Frontal cortex (tissue), 4 donors: ENCODE results near the gene KIF17. TPM values are rescaled to one million over a fixed set of nuclear protein-coding genes. Genes with fewer than 3 reads are reported as not detected.
"Not testable (repeated sequence)": the region's sequence is repeated elsewhere in the genome, so short reads cannot be mapped to it uniquely, and the experiment has no call there.

ENCODE experiments used
- DNase-seq, 2 donors: peaks; one replicate each; pipeline ENCODE4 v3.0.0; 2012; ENCODE audit warnings: low spot score in 2 of 2
- FAIRE-seq: peaks from 2 replicates; lab custom pipeline; 2012; peaks lifted over from hg19 to GRCh38; lab: Jason Lieb, UNC
- total RNA-seq: library from RNA; depleted of rRNA; stranded (reverse); fragments of >200 nt; gene quantifications from one replicate; pipeline ENCODE4 v1.2.3, GENCODE V29; 2014
- donor health status: control.
- donor health status: control.
- donor health status: control.

KIF17 gene
- total RNA-seq, 1 donor from 2014 or later: 10.2 TPM

DNA sequence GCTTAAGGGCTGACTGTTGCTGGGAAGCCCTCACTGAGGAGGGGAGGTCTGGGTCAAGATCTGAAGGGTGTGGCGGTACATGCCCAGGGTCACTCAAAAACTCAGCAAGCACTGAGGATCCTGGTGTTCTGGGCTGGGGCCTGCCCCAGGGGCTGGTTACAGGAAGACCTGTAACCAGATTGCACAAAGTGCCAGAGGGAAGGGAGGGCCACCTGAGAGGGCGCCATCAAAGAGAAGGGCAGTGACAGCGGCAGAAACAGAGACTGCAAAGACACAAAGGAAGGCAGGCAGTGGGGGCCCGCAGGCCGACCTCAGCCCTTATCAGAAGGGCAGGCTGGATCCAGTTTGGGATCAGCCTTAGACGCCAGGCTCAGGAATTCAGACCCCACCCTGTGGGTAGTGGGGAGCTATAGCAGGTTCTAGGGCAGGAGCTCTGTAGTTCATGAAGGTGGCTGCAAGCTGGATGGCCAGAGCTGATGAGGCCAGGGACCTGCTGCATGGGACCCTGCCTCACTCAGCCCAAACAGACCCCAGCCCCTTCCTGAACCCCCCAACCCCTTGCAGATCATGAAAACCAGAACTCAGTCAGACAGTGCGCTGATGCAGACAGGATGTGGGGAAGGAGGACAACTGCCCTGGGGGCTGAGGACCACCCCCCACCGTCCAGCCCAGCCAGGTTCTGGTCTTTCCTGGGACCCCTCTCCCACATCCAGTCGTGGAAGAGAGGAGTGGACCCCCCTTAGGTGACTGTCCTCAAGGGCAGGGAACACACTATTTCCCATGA lies 10.8 kb upstream of the KIF17 start:
- FAIRE-seq (no peak), DNase-seq (peak in 1 of 2 donors; percentile 4)

DNA sequence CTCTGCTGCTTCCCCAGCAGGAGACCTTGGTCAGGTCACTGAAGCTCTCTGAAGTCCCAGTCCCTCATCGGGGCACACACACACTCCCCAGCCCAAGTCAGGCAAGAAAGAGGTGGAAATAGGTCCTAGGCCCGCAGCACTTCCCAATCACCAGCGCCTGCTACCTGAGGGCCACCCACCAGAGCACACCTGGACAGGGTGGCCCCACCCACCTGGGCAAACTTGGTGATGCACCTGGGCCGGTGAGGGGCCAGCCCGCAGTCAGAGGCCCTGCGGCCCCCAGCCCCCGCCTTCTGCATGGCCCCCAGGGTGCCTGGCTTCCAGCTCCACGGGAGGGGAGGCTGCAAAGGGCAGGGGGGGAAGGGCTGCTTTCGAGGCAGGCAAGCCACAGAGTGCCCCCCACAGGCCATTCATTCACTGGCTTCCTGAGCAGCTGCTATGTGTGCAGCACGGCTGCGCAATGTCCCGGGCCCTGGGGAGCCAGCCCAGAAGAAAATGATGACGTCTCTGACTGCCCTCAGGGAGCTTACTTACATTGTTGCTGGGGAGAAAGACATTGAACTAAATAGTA lies 10.0 kb upstream of the KIF17 start:
- peak in 1 of 2 donors; percentile 25 for DNase-seq
- no peak for FAIRE-seq

DNA sequence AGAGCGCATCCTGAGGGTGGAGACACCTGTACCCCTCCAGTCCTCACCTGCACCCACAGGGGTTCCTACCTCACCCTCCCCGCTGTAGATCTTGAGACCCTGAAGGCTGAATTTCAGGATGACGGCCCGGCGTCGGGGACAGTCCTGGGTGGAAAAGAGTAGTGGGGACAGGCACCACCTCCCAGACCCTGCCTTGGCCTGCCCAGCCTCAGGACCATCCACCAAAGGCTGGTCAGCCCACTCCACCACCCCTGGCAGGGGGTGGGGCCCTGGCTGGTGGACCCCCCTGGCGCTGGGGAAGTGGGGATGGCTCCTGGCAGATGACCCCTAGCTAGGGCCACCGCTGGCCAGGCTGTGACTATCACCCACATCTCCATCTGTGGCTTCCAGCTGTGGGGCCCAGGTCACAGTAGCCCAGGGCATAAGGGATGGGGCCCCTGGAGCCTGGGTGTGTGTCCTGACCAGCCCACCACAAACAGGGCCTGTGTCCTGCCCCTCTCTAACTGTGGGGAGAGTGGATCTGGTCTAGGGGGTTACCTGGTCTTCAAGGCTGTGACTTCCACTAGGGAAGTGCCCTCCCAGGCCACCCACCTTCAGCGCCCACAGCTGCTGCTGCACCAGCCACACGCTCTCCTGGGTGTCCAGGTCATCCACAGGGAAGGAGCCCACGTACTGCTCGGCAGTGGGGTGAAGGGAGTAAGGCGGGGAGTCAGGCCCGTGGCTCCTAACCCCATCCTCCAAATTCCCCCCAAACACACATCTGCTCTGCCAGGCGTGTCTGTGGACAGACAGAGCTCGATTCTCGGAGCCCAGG lies 9.3 kb upstream of the KIF17 start:
- DNase-seq: peak; percentile 5 to 15
- FAIRE-seq: no peak

- DNase-seq (peak; percentile 3), FAIRE-seq (no peak)
Observed at GRCh38 chr1:20726118-20726911, 8.5 kb upstream of the KIF17 start.

- no peak for FAIRE-seq
- DNase-seq: peak; percentile 4 to 12
Observed at GRCh38 chr1:20725189-20726117, 7.6 kb upstream of the KIF17 start.

DNA sequence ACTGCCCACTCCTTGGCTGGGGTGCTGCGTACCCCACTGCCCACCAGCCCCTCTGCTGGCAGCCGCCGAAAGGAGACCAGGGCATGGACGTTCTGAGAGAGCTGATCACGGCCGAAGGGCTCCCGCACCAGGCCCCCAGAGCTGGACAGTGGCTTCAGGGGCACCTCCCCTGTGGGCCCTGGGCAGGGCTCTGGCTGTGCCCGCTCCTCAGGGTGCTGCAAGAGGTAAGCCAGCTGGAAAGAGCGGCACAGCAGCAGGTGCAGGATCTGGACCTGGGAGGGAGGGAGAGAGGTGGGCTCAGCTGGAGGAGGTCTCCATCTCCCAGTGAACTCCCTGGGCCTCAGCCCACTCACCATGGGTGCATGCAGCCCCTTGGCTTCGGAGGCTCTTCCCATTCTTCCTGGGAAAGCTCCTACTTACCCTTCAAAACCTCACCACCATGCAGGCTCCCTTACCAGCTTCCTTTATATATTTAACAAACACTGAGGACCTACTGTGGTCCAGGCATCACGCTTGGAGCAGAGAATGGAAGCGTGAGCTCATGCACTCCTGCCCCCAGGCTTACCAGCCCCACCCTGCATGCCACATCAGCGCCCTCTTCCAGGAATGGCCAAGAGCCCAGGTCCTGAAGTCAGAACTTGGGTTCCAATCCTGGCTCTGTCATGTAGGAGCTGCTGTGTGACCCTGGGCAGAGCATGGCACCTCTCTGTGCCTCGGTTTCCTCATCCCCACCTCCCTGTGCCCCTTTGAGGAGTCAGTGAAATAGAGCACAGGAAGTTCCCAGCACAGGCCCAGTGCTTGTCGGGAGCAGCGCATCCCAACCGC lies 6.8 kb upstream of the KIF17 start:
- FAIRE-seq (no peak), DNase-seq (no peak)

- DNase-seq (no peak), FAIRE-seq (no peak)
Observed at GRCh38 chr1:20723537-20724363, 5.9 kb upstream of the KIF17 start.

GRCh38 chr1:20723159-20723536 lies 5.3 kb upstream of the KIF17 start:
- DNase-seq (no peak), FAIRE-seq (no peak)

GRCh38 chr1:20721117-20722061 lies 3.6 kb upstream of the KIF17 start:
- DNase-seq (no peak), FAIRE-seq (no peak)

GRCh38 chr1:20720631-20721091 lies 2.9 kb upstream of the KIF17 start:
- no peak for DNase-seq

GRCh38 chr1:20719871-20720620 lies 2.2 kb upstream of the KIF17 start:
- DNase-seq (no peak), FAIRE-seq (no peak)

More at GRCh38 chr1:20720631-20721091, 2.9 kb upstream of the KIF17 start:
- FAIRE-seq: no peak

GRCh38 chr1:20719261-20719660 lies 1.5 kb upstream of the KIF17 start:
- DNase-seq (no peak), FAIRE-seq (no peak)

DNA sequence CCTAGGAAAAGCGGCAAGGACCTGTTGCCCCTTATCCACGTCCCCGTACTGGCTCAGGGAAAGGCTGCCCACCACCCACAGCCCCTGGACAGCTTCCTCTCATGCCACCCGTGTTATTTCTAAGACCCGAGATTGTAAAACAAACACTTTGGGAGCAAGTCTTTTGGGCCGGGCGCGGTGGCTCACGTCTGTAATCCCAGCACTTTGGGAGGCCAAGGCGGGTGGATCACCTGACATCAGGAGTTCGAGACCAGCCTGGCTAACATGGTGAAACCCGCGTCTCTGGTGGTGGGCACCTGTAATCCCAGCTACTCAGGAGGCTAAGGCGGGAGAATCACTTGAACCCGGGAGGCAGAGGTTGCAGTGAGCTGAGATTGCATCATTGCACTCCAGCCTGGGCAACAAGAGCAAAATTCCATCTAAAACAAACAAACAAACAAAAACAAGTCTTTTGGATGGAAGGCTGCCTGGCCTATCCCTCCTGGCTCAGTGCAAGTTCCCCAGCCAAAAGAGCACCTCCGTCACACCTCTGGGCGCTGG lies 606 bp upstream of the KIF17 start:
- not testable (repeated sequence) for DNase-seq, FAIRE-seq

DNA sequence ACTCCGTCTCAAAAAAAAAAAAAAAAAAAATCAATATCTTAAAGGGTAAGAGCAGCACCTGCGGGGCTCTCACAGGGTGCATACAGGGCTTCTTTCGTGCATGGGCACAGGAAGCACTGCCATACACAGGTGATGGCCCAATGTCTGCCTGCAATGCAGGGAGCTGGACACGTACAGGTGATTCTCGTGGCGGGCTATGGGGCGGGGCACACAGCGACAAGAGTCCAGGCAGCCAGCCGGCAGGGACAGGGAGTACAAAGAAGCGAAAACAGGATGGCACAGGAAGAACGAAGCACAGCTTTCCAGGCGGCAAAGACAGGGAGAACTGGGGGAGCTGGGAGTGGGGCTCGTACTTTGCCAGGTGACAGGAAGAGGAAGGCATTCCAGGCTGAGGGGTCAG lies 1.6 kb downstream of the KIF17 start:
- DNase-seq: no peak
- no peak for FAIRE-seq

DNA sequence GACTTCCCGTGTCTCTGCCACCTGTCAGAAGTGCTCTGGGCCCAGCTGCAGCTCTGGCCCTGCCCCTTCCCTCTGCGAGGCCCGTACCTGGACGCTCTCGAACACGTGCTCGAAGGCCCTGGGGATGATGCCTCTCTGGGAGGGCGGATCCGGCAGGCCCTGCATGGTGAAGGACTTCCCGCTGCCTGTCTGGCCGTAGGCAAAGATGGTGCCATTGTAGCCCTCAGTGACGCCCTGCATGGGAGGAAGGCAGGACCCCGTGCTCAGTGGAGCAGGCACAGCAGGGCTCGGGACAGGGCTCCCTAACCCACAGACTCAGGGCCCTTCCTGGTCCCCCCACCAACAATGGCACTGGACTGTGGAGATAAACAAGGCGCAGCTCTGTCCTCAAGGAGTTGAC lies 2.4 kb downstream of the KIF17 start:
- FAIRE-seq (no peak), DNase-seq (no peak)
